ENCODE data around the gene RBBP4.
"Not testable (repeated sequence)": the region's sequence is repeated elsewhere in the genome, so short reads cannot be mapped to it uniquely, and the experiment has no call there.

The RBBP4 gene

GRCh38 chr1:32636914-32637645, 13.9 kb upstream of the RBBP4 start:
- intact Hi-C loops (cut with DNase I): no loop called here
- no peak for DNase-seq

DNA sequence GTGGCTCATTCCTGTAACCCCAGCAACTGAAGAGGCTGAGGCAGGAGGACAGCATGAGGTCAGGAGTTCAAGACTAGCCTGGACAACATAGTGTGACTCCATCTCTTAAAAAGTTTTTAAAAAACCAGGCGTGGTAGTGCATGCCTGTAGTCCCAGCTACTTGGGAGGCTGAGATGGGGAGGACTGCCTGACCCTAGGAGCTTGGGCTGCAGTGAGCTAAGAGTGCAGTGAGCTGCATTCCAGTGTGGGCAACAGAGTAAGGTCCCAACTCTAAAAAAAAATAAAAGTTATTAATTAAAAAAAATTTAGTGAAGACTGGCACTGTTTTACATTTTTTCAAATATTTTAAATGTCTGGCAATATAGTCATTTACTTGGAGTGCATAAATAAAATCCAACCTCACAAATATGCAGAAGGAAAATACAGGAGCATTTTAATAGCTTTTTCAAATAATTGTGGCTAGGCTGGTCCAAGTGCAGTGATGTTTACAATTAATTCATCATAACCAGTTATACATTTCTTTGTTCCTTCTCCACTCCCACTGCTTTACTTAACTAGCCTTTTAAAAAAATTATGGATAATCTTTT, 11.4 kb upstream of the RBBP4 start:
- no peak for DNase-seq
- intact Hi-C loops (cut with DNase I): no loop called here

- DNase-seq; intact Hi-C loops (cut with DNase I): not testable (repeated sequence)
Measured at GRCh38 chr1:32642292-32642827, 8.6 kb upstream of the RBBP4 start.

DNA sequence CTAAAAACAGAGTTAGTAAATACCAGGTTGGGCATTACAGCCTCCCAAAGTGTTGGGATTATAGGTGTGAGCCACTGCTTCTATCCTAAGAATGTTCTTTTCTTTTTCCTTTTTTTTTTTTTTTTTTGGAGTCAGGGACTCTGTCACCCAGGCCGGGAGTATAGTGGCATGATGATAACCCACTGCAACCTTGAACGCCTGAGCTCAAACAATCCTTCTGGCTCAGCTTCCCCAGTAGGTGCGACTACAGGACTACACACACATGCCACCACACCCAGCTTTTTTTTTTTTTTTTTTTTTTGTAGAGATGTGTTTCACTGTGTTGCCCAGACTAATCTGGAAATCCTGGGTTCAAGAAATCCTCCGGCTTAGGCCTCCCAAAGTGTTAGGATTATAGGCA, 6.6 kb upstream of the RBBP4 start:
- intact Hi-C loops (cut with DNase I): no loop called here

GRCh38 chr1:32647308-32648134, 3.5 kb upstream of the RBBP4 start:
- no peak for DNase-seq
- intact Hi-C loops (cut with DNase I): no loop called here

More for the DNA sequence above, 6.6 kb upstream of the RBBP4 start:
- DNase-seq: no peak

DNA sequence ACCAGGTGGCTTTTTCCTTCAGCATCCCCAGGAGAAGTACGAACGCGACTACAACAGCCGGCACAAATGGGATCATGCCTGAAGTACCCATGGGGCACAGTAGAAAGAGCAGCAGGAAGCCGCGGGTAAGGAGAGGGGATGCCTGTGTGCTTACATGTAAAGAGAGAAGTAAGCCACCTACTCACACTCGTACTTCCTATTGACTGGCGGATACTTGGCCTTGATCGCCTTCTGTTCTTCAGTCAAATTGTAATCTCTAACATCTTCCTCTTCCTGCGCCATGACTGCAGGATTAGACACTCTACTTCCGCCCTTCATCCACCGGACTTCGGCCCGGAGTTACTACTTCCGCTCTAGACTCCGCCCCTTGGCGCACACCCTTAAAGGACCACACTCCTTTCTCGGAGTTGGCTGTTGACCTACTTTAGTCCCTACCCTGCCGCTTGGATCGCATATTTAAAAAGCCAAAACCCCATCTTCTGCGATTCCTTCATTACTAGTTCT, 708 bp upstream of the RBBP4 start, which contains the start of gene ZBTB8OS:
ZBTB8OS (minus strand) TSS at position 303 of the 504 bp plus-strand sequence; CDS start at position 282, 21 bp downstream.
- peak; percentile 85 to 98 (median 92) for DNase-seq
- intact Hi-C loops (cut with DNase I): no loop called here

GRCh38 chr1:32651461-32652073, 559 bp downstream of the RBBP4 start:
- intact Hi-C loops (cut with DNase I): no loop called here
- DNase-seq: peak in 1 of 10 donors; percentile 90

- intact Hi-C loops (cut with DNase I): no loop called here
- no peak for DNase-seq
Measured at GRCh38 chr1:32652244-32652962, 1.4 kb downstream of the RBBP4 start.

- DNase-seq: no peak
- intact Hi-C loops (cut with DNase I): no loop called here
Measured at GRCh38 chr1:32659581-32659980, 8.6 kb downstream of the RBBP4 start.

DNA sequence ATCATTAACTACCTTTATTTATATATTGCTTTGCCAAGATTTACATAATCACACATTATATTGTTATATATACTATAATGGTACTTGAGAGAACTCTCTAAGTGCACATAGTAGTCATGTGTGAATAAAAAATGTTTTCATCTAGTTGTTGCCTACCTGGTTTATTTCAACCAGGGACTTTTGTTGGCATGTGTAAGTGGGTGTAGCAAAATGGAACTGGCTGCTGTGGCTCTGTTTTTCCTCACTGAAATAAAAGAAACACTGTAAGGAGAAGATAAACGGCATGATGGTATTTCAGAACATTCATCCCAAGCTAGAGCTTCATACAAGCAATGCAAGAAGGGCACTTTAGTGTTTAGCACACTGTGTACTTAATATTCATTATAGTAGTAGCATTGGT, 14.9 kb downstream of the RBBP4 start:
- no peak for DNase-seq
- intact Hi-C loops (cut with DNase I): no loop called here

GRCh38 chr1:32666901-32667566, 16.0 kb downstream of the RBBP4 start:
- no peak for DNase-seq
- intact Hi-C loops (cut with DNase I): no loop called here

DNA sequence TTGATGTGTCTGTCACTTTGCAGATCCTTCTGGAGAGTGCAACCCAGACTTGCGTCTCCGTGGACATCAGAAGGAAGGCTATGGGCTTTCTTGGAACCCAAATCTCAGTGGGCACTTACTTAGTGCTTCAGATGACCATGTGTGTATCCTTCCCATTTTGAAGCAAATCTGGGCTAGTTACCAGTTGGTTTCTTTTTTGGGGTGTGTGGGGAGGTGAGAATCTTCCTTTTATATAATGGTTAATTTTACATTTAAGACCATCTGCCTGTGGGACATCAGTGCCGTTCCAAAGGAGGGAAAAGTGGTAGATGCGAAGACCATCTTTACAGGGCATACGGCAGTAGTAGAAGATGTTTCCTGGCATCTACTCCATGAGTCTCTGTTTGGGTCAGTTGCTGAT, 17.7 kb downstream of the RBBP4 start:
- intact Hi-C loops (cut with DNase I); DNase-seq: not testable (repeated sequence)

DNA sequence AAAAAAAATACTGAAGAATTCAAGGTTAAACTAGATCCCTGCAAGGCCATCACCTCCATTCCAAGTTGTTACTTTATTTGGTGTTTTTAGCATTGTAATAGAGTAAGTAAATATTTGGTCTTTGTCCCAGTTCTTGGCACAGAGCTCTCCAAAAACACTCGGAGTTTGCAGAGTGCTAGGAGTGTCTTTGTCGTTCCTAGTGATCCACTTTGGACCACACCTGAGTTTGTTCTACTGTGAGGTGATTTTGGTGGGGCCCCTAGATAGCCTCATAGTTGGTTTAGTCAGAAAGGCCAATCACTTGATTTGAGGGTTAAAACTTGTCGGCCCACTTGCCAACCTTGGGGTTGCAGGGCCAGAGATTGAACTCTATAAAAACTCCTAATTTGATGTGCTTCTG, 25.9 kb downstream of the RBBP4 start:
- intact Hi-C loops (cut with DNase I): no loop called here
- DNase-seq: no peak

- intact Hi-C loops (cut with DNase I): not testable (repeated sequence)
Measured at GRCh38 chr1:32679993-32680392, 29.0 kb downstream of the RBBP4 start.

DNA sequence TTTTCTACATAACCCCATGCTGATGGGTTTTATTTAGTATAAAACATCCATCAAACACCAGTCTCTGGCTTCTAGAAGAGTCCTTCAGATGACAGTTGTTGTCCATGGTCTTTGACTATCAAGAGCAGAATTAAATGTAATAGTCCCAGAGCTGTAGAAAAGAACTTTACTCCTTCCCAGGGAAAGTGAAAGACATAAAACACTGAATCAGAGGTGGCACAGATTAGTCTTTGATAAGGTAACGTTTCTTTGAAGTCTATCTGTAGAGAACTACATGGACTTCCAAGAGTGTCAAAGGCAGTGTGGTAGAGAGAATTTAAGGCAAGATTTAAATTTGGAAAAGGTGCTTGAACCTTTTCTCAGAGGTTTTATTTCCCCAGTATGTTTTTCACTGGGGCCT, 29.6 kb downstream of the RBBP4 start:
- intact Hi-C loops (cut with DNase I): no loop called here

More at GRCh38 chr1:32679993-32680392, 29.0 kb downstream of the RBBP4 start:
- not testable (repeated sequence) for DNase-seq

GRCh38 chr1:32681509-32681908, 30.5 kb downstream of the RBBP4 start:
- DNase-seq: no peak

More for the DNA sequence above, 29.6 kb downstream of the RBBP4 start:
- no peak for DNase-seq

GRCh38 chr1:32681999-32682398, 31.0 kb downstream of the RBBP4 start:
- DNase-seq: no peak
- intact Hi-C loops (cut with DNase I): no loop called here

More at GRCh38 chr1:32681509-32681908, 30.5 kb downstream of the RBBP4 start:
- intact Hi-C loops (cut with DNase I): no loop called here

- intact Hi-C loops (cut with DNase I): no loop called here
- DNase-seq: no peak
Measured at GRCh38 chr1:32683397-32683796, 32.4 kb downstream of the RBBP4 start.
